Fibroblast of skin of scalp (primary cell): Measurements from ENCODE around the gene FMNL3.

ENCODE experiments used
- DNase-seq: peaks from one replicate; pipeline ENCODE4 v3.0.0-alpha.2; 2013

FMNL3 gene

GRCh38 chr12:49674318-49674981 is 32.8 kb downstream of the FMNL3 start:
- DNase-seq = peak; percentile 47

DNA sequence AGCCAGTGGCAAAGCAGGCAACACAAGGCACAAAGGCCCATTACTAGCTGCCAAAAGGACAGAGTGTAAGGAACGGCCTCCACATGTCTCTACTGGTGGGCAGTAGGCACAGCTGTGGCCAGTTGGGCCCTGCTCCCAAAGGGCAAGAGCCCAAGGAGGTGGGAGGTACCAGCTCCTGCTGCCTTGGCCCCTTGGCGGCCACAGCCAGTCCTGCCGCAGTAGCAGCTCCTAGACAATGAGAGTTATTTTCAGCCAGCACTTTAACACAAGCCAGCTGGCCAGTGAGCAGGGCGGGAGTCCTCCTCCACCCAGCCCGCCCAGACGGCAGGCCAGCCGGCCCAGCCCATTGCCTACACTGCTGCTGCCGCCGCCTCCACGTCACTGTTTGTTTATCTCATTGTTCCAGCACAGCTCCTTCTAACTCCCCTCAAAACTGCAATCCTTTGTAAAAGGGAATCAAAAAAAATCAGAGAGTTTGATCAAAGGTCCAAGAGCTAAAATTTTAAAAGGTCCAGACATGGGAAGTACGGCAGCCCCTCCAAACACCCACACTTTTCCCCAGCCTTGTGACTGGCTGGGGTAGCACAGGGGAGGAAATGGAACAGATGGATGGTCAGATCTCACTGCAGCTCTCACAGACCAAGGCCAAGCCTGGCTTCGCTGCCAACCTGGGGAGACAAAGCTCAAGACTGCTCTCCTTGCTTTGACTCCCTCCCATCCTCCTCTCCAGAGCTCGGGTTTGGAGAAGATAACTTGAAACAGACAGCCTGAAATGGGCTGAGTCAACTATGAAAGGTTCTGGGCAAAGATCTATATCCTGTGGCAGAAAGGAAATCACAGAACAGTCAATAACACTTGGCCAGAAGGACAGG is 33.5 kb downstream of the FMNL3 start:
- DNase-seq = peak; percentile 92

DNA sequence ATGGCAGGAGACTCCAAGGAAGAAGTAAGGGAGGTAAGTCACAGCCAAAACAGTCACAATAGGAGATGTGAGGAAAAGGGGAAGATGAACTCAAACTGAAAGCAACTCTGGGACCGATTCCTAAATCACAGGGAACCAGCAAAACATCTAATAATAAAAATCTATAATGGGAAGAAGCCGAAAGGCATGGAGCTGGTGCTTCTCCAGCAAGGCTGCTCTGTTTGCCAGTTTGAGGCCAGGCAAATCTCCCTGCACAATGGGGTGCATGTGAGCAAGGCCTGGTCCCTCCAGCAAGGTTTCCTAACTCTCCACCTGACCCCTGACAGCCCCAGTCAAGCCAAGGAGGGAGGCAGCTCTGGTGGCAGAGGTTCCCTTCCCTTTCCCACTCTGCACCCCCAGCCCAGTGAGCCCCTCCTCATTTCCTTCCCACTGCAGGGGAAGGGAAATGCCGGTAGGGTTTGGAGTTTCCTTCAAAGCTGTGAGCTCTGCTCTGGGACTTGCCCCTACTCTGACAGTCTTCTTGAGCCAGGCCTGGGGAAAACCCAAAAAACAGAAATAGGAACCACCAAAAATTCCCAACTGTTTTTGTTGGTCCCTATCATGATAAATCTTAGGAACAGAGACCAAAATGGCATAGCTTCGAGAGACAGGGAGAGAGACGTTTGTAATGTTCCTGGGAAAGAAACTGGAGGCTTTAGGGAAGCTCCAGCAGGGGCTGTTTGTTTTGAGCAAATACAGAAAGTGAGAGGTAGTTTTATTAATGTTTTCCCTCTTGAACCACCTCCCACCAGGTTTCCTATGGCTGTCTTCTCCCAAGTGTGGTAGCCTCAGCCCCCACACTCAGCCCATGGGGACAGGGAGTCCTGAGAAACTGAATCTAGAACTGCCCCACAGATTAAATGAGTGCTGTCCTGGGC is 34.6 kb downstream of the FMNL3 start:
- DNase-seq = no peak

DNA sequence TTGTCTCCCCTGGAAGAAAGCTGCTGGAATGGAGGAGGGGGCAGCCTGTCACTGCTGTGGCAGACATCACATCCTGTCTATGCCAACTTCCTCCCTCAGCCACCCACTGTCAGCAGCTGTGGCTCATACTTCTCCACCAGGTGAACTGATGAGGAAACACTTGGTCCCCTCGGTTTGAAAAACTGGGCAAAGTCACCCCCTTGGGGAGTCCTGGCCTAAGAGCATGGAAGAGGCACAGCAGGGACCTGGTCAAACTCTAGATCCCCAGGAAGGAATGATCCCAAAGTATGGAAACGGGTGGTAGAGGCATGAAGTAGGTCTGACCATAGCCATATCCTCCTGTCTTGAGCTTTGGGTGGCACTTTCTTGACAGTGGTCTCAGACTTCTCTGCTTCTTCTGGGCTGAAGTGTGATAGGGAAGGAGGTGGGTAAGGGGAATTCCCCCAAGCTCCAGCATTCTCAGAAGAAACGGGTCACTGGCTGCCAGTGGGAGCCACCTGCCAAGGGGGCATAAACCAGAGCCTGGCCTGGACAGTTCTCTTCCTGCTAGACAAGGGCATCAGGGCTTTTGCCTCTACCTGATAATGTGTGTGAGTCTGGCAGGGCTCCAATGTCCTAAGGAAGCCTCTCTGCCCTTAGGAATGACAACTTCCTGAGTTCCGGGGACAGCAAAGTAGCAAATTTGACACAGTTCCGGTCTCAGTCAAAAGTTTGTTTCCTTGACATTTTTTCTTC is 36.0 kb downstream of the FMNL3 start:
- no peak for DNase-seq

GRCh38 chr12:49669796-49670195 is 37.4 kb downstream of the FMNL3 start:
- no peak for DNase-seq

GRCh38 chr12:49667325-49668090 is 39.7 kb downstream of the FMNL3 start:
- DNase-seq = peak; percentile 34

- DNase-seq = no peak
These were observed 41.0 kb downstream of the FMNL3 start for GRCh38 chr12:49666176-49666575.

DNA sequence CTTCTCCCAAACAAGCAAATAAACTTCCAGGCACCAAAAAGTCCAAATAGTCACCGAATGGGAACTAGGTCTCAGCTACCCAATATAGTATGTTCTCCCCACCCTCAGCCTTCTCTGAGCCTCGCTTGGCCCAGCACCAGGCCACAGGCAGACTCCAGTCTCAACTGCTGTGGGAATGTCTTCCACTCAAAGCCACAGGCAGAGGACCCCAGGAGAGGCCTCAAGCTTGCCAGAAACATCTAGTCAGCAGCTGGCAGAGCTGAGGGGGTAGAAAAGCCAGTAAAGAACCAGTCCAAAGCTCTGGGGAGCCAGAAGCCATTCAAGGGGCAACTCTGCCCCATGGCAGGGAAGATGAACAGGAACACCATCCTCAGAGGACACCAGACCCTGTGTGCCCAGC is 41.8 kb downstream of the FMNL3 start:
- DNase-seq = peak; percentile 76

DNA sequence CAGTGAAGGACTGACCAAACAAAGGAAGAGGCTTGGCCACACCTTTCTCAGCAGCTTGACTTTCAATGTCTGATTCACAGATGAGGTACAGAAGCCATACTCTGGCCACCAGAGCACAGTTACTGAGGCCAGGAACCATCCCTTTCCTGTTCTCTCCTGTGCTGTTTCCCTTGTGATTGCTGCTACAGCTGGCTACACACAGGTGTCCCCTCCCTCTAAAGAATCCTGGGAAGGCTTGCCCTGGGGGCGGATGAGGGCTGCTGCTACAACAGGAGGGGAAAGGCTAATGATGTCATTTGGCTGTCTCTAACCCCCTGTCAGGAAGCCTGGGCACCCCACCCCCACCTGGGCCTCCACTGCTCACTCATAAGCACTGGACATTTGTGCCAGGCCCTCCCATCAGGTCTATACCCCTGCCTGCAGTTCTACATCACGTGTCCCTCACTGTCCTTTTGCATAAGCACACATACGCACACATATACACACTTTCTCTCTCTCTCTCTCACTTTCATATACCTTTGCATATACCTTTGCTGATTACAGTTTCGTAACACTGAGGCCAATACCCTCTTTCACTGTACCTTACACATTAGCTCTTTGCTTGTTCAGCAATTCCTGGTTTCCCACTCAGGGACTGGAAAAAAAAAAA is 42.5 kb downstream of the FMNL3 start:
- DNase-seq = no peak

DNA sequence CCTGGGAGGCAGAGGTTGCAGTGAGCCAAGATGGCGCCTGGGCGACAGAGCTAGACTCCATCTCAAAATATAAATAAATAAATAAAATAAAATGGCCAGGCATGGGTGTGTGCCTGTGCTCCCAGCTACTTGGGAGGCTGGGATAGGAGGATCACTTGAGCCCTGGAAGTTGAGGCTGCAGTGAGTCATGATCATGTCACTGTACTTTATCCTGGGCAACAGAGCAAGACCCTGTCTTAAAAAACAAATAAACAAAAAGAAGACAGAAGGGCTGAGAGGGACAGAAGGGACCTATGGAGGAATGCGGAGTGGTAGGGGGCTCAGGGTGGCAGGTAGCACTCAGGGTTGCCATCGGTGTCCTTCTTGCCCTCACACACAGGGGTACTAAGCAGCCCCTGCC is 43.0 kb downstream of the FMNL3 start:
- DNase-seq = no peak

- DNase-seq = peak; percentile 92
These were observed 44.0 kb downstream of the FMNL3 start for GRCh38 chr12:49662998-49663843.

- DNase-seq = no peak
These were observed 45.5 kb downstream of the FMNL3 start for GRCh38 chr12:49661746-49662145.

GRCh38 chr12:49661191-49661590 is 46.0 kb downstream of the FMNL3 start:
- DNase-seq = no peak

DNA sequence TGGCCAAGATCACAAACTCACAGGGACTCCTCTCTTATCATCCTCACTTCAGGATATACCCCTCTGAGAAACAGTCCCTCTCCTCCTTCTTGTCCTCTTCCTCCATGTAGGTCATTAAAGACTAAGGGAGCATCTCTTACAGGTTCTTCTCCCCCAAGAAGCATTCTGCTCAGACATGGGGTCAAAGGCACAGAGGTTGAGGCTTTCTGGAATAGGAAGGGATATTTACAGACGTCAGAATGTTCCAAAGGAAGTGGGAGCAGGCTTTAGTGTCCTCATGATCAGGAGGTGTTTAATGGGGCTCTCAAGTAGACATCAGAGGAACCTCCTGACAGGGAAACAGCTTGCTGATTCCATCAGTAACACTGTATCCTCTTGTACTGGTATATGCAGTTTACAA is 47.5 kb downstream of the FMNL3 start:
- DNase-seq = no peak

GRCh38 chr12:49658276-49658675 is 48.9 kb downstream of the FMNL3 start:
- DNase-seq = no peak

DNA sequence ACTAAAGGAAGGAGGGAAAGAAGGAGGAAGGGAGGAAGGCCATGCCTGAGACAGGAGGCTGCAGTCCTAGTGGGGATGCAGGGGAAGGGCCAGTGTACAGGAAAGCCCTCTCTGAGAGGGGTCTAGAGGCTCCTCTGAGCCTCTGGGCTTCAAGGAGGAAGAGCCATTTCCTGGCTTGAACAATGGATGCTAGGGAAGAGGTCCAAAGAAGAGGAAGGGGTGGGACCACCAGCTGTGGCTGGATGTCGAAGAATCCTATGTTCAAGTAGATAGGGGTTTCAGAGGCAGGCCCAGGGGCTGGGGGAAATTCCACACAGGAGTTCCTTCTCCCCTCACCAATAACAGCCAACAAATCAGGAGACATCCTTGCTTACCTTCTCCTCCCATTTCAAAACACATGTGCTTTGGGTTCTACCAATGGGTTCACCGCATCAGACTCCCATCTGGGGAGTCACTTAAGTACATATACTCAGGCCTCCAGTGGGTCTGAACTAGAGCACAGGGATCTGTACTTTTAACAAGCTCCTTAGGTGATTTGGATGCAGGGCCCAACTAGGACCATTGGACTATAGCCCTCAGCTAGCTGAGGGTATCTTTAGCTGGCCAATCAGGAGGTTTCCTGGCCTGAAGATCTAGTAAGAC is 51.5 kb downstream of the FMNL3 start:
- no peak for DNase-seq

DNA sequence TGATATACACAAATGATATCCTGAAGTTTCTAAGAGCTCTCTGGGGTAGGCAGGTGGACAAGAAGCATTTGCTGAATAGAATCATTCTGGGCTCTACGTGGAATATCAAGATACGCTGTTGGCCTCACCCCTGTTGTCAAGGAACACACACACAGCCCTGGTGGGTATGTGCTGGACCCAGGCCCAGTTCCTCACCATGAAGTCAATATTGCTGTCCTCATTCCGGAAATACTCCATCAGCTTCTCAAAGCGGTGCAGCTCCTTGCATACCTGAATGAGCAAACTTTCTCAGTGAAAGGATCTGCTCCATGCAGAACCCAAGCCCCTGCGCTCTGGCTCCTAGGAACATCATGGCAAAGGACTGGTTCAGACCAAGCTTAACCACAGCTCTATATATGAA is 52.5 kb downstream of the FMNL3 start:
- no peak for DNase-seq

- no peak for DNase-seq
These were observed 54.2 kb downstream of the FMNL3 start for GRCh38 chr12:49652921-49653520.

DNA sequence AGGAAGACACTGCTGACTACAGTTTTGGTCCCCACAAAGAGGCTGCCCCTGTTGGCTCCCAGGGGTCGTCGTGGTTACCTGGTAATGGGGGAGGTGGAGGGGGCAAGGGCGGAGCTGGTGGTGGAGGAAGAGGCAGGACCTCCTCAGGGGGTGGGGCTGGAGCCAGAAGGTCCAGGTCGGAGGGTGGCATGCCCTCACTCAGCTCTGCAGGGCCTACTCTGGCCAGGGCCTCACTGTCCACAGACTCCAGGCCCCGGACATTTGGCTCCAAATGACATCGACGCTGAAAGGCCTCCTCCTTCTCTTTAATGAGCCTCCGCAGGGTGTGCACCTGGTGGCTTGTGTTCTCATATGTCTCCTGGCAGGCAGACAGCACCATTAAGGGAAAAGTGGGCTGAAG is 55.4 kb downstream of the FMNL3 start:
- no peak for DNase-seq
